ENCODE measurements around the gene ESYT3. TPM values are rescaled to one million over a fixed set of nuclear protein-coding genes. Genes with fewer than 3 reads are reported as not detected.

ESYT3 gene
- total RNA-seq, result 40.3 TPM
- long read RNA-seq, full-length matches to known transcripts, result 8 of 23 reads
- long read RNA-seq, partial matches to known transcripts, result 5 of 23 reads
- long read RNA-seq, other reads (novel, unspliced or antisense), result 10 of 23 reads

GRCh38 chr3:138434276-138434874 lies at the start of gene ESYT3:
Gene ESYT3 (plus strand): TSS chr3:138434616. CDS start chr3:138434799, 183 bp downstream.
- Histone ChIP-seq H3K9me3 (no peaks in the 10 kb centered on the region), H3K4me3 (peak within 1 kb of the TSS; percentile 70), H3K27ac (peak within 1 kb of the TSS; percentile 74), H3K36me3 (no peaks in the 10 kb centered on the region), H3K4me1 (peaks cover 30% of the 10 kb centered on the region), H3K27me3 (ENCODE audit: low read depth) (peaks cover 36% of the 10 kb centered on the region)
- ATAC-seq, result peak; percentile 95 to 96
- intact Hi-C loops (cut with DNase I), result no loop called here
- TF ChIP-seq CTCF (IDR thresholded peaks at IDR 0.05), result no peak
- DNase-seq, result peak; percentile 95

GRCh38 chr3:138384976-138385375 lies 49.4 kb upstream of the ESYT3 start:
- H3K27ac ChIP-seq, result no peak overlapping the region

DNA sequence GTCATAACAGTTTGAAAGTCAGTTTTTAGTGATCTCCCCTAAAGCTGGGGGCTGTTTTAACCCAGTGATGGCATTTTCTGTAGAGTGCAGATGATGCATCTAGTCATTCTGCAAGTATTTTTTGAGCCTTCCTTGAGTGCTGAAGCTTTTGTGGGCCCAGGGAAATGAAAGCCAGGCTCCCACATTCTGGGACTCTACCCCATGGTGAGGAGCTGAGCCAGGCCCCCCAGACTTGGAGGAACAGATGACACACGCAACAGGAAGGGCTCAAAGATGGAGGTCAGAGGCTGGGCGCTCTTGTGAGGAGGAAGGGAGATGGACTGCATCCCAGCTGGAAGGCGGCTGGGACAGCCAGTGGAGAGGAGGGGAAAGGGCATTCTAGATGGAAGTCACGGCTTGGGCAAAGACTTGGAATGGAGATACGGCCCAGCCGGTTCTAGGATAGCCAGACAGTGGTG lies 45.2 kb upstream of the ESYT3 start:
- ATAC-seq (no peak), DNase-seq (no peak)
- no peaks in the 10 kb centered on the region for H3K9me3 ChIP-seq
- no peak overlapping the region for H3K27ac ChIP-seq
- intact Hi-C loops (cut with DNase I), result no loop called here
- no peaks in the 10 kb centered on the region for H3K27me3 ChIP-seq (ENCODE audit: low read depth)
- H3K4me3 ChIP-seq, result no peak overlapping the region
- no peaks in the 10 kb centered on the region for H3K36me3 ChIP-seq
- H3K4me1 ChIP-seq, result no peaks in the 10 kb centered on the region
- no peak for TF ChIP-seq CTCF (IDR thresholded peaks at IDR 0.05)

More at GRCh38 chr3:138384976-138385375, 49.4 kb upstream of the ESYT3 start:
- DNase-seq (no peak), ATAC-seq (no peak)
- H3K36me3 ChIP-seq, result no peaks in the 10 kb centered on the region
- intact Hi-C loops (cut with DNase I), result no loop called here
- peaks cover 23% of the 10 kb centered on the region for H3K4me1 ChIP-seq
- TF ChIP-seq CTCF (IDR thresholded peaks at IDR 0.05), result no peak
- no peak overlapping the region for H3K4me3 ChIP-seq
- no peaks in the 10 kb centered on the region for H3K9me3 ChIP-seq
- H3K27me3 ChIP-seq (ENCODE audit: low read depth), result no peaks in the 10 kb centered on the region

DNA sequence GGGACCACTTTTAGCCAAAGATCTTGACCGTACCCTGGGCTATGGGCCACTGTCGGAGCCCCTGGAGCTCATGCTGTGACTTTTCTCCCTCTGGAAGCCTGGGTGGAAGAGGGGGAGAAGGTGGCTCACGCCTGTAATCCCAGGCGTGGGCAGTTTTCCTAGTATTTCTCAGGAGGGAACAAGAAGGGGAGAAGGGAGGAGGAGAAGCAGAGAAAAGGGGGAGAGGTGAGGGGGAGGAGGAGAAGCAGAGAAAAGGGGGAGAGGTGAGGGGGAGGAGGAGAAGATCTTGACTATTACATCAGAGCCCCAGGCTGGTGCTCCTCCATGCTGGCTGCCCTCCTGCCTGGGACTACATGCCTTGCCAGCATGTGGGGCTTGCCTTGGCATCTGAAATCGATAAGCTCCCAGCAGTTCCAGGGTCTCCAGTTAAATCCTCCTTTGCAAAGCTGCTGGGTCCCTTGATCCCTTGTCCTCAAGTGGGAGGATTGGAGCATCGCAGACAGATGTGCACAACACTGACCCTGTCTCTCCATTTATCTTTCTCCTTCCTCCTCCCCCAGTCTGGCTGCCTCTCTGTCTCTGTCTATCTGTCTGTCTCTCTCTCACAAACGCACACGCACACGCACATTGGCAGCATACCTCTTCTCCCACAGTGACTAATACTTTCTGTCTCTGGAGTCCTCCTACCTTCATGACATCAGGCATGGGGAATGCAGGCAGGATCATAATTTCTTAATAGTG lies 44.4 kb upstream of the ESYT3 start:
- H3K27ac ChIP-seq, result no peak overlapping the region
- no peaks in the 10 kb centered on the region for H3K36me3 ChIP-seq
- intact Hi-C loops (cut with DNase I), result no loop called here
- DNase-seq (no peak), ATAC-seq (peak; percentile 72 to 90)
- no peak overlapping the region for H3K4me3 ChIP-seq
- TF ChIP-seq CTCF (IDR thresholded peaks at IDR 0.05), result no peak
- no peaks in the 10 kb centered on the region for H3K27me3 ChIP-seq (ENCODE audit: low read depth)
- H3K9me3 ChIP-seq, result no peaks in the 10 kb centered on the region
- no peaks in the 10 kb centered on the region for H3K4me1 ChIP-seq

- H3K9me3 ChIP-seq, result no peaks in the 10 kb centered on the region
- no peaks in the 10 kb centered on the region for H3K27me3 ChIP-seq (ENCODE audit: low read depth)
- TF ChIP-seq CTCF (IDR thresholded peaks at IDR 0.05), result no peak
- DNase-seq, result no peak
- H3K4me1 ChIP-seq, result no peaks in the 10 kb centered on the region
- H3K27ac ChIP-seq, result no peak overlapping the region
- no peaks in the 10 kb centered on the region for H3K36me3 ChIP-seq
- H3K4me3 ChIP-seq, result no peak overlapping the region
- no peak for ATAC-seq
- intact Hi-C loops (cut with DNase I), result no loop called here
These were observed 43.9 kb upstream of the ESYT3 start for GRCh38 chr3:138390582-138390932.
